Measurements from ENCODE around the gene RPTOR.

GRCh38 chr17:80769936-80770625 lies 225.4 kb downstream of the RPTOR start:
- TF ChIP-seq EZH2 (IDR thresholded peaks at IDR 0.05; ENCODE audit: borderline replicate concordance, low read length) (no peak), CTCF (IDR thresholded peaks at IDR 0.05; ENCODE audit: low read length) (no peak)

Data from OCI-LY1 (cell line).